BE2C (cell line): ENCODE data around the gene HK2.

Experiments
- DNase-seq: peaks from one replicate; pipeline ENCODE4 v3.0.0-alpha.2; 2020
- H3K27me3 ChIP-seq: fragments of 250-450 bp; sonication (Bioruptor Pico); 2 replicates; pipeline ENCODE4 v1.5.1; 2020; ENCODE audit warnings: mild to moderate bottlenecking
- H3K36me3 ChIP-seq: fragments of 250-450 bp; sonication (Bioruptor Pico); 2 replicates; pipeline ENCODE4 v1.5.1; 2020; ENCODE audit warnings: mild to moderate bottlenecking
- H3K4me1 ChIP-seq: fragments of 250-450 bp; sonication (Bioruptor Pico); 2 replicates; pipeline ENCODE4 v1.5.1; 2020
- H3K4me3 ChIP-seq: 2 replicates; pipeline ENCODE4 v1.5.1; 2011; ENCODE audit warnings: low read depth, low read length
- H3K9me3 ChIP-seq: fragments of 250-450 bp; sonication (Bioruptor Pico); 2 replicates; pipeline ENCODE4 v1.5.1; 2020
- TF ChIP-seq, protein P1 (sequence below): IDR thresholded peaks from 2 replicates; pipeline ENCODE4 v1.5.1; 2012; ENCODE audit warnings: mild to moderate bottlenecking, low read depth, low read length

Gene HK2

DNA sequence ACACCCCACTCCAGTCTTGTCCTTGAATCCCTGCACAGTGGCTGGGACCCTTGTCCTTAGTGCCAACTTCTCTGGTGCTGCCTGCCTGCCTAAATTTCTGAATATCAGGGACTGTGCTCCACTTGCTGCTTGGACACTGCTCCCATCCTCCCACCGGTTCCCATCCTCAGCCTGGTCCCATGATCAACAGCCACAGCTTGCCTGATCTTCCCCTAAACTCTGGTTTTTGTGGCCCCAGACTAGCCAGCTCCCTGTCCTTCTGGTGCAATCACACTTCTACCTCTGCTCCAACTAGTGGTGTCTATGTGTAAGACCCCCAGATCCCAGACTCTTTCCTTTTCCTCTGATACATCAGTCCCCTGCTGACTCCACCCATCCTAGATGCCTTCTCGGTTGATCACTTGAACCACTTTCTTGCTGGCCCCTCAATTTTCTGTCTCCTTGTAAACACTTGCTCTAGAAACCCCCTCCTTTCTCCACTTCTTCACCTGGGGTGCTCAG is 87.4 kb downstream of the HK2 start:
- TF ChIP-seq, protein P1, sequence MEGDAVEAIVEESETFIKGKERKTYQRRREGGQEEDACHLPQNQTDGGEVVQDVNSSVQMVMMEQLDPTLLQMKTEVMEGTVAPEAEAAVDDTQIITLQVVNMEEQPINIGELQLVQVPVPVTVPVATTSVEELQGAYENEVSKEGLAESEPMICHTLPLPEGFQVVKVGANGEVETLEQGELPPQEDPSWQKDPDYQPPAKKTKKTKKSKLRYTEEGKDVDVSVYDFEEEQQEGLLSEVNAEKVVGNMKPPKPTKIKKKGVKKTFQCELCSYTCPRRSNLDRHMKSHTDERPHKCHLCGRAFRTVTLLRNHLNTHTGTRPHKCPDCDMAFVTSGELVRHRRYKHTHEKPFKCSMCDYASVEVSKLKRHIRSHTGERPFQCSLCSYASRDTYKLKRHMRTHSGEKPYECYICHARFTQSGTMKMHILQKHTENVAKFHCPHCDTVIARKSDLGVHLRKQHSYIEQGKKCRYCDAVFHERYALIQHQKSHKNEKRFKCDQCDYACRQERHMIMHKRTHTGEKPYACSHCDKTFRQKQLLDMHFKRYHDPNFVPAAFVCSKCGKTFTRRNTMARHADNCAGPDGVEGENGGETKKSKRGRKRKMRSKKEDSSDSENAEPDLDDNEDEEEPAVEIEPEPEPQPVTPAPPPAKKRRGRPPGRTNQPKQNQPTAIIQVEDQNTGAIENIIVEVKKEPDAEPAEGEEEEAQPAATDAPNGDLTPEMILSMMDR, result no peak
- no peaks in the 10 kb centered on the region for H3K4me1 ChIP-seq
- DNase-seq, result no peak
- no peaks in the 10 kb centered on the region for H3K9me3 ChIP-seq
- no peaks in the 10 kb centered on the region for H3K36me3 ChIP-seq
- no peaks in the 10 kb centered on the region for H3K27me3 ChIP-seq
- H3K4me3 ChIP-seq, result no peak overlapping the region

DNA sequence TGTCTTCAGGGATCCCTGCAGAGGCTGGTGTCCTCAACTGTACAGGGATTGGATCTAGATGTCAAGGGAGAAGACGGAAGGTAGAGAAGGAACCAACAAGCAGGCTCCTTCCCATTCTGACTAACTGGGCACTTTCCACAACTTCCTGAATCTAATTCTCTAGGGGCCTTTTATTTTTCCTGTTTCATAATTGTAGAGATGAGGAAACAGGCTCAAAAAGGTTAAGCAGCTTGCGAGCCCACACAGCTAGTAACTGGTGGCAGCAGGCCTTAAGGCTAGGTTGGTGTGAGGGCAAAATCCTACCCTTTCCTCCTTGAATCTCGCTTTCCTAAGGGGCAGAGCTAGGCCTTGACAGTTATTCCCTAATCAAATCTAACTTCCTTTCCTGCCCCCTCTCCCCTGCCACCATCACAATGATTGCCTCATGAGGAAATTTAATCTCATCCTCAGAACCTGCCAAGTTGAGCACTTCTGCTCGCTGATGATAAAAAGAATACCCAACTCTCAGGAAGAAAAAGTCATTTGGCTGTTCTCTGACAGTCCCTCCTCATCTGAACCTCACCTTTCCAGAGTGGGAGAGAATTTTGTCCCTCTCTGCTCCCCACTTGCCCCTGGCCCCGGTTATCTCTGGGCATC is 88.8 kb downstream of the HK2 start:
- TF ChIP-seq, protein P1, result no peak
- H3K36me3 ChIP-seq, result no peaks in the 10 kb centered on the region
- H3K9me3 ChIP-seq, result no peaks in the 10 kb centered on the region
- H3K27me3 ChIP-seq, result no peaks in the 10 kb centered on the region
- H3K4me1 ChIP-seq, result no peaks in the 10 kb centered on the region
- no peak overlapping the region for H3K4me3 ChIP-seq
- DNase-seq, result no peak

DNA sequence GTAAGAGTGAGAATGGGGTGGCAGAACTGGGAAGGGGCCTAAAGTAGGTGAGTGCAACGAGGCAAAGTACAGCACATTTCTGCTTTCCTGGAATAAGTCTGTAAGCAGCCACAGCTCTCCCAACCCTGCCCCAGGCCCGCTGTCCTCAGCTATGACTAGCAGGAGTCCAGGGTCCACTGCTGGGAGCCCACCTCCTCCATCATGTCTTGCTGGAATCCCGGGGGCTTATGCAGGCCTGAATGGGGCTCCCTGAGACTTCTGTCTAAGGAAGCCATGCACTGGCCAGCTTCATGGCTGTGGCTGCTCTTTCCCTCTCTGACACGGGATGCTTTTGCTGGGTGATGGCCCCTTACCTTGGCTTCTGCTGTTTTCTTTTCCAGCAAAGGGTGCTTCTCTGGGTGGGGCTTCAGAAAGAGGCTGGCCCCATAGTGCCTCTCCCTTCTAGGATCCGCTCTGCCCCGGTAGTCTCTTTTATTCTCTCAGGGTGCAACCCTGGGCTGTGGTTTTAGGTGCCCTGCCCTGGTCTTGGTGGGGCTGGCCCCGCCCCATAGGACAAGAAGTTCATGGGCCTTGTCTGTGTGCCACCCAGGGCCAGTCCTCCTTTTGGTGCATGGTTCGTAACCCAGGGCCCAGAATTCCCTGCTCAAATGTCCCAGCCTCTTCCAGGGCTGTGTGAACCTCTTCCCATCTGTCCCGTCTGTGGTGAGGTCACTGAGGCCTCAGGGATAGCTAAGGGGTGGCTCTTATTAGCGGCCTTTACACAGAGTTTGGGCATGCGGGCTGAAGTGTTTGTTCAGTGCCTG is 90.7 kb downstream of the HK2 start:
- no peaks in the 10 kb centered on the region for H3K27me3 ChIP-seq
- no peak overlapping the region for H3K4me3 ChIP-seq
- no peaks in the 10 kb centered on the region for H3K36me3 ChIP-seq
- TF ChIP-seq, protein P1, result no peak
- H3K9me3 ChIP-seq, result no peaks in the 10 kb centered on the region
- no peak for DNase-seq
- no peaks in the 10 kb centered on the region for H3K4me1 ChIP-seq

DNA sequence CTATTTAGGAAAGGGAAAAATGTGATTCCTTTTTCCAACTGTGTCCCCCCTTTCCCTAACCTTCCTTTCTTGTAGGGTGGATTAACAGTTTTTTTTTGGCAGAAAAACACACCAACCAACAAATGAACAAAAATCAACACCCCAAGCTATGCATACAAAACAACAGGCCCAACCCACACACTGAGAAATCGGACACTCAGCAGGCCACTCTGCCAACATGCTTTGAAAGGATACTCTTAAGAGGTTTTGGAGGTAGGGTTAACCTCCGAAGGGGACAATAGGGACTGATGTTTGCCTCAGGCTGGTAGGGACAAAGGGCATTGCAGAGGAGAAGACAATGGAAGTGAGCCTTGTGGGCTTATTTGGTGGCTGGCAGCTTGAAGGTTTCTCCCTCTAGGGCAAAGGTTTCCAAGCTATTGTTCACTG is 91.4 kb downstream of the HK2 start:
- TF ChIP-seq, protein P1, result no peak
- no peaks in the 10 kb centered on the region for H3K27me3 ChIP-seq
- H3K36me3 ChIP-seq, result no peaks in the 10 kb centered on the region
- no peaks in the 10 kb centered on the region for H3K4me1 ChIP-seq
- no peak for DNase-seq
- no peaks in the 10 kb centered on the region for H3K9me3 ChIP-seq
- H3K4me3 ChIP-seq, result no peak overlapping the region

DNA sequence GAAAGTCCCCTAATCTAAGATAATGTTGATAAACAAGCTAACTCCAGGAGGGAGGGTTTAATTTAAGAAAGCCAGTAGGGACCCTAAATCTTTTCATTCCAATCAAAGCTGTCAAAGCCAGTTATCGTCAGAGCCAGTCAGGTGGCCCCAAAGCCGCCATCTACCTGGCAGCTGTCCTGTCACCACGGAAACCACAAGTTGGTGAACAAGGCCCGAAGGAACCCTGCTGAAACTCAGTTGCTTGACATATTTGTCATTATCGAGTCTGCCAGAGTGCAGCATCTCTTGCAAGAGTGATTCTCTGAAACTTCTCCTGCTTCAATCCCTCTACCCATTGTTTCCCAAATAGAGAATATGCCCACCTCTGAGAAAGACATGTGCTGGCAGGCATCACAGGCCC is 93.7 kb downstream of the HK2 start:
- TF ChIP-seq, protein P1, result no peak
- Histone ChIP-seq H3K9me3 (no peaks in the 10 kb centered on the region), H3K27me3 (no peaks in the 10 kb centered on the region; the same call in 1 of the 2 replicates), H3K36me3 (no peaks in the 10 kb centered on the region), H3K4me3 (no peak overlapping the region), H3K4me1 (no peaks in the 10 kb centered on the region)
- no peak for DNase-seq
